ENCODE data around the gene LRFN4. TPM values are rescaled to one million over a fixed set of nuclear protein-coding genes. Genes with fewer than 3 reads are reported as not detected.

The LRFN4 gene
- total and polyA plus RNA-seq, 2 of the 13 experiments (the other 11 are each of a cell fraction or from before 2014, with no cell fraction given): 1.3 to 6.8 TPM

- TF ChIP-seq, protein P1, sequence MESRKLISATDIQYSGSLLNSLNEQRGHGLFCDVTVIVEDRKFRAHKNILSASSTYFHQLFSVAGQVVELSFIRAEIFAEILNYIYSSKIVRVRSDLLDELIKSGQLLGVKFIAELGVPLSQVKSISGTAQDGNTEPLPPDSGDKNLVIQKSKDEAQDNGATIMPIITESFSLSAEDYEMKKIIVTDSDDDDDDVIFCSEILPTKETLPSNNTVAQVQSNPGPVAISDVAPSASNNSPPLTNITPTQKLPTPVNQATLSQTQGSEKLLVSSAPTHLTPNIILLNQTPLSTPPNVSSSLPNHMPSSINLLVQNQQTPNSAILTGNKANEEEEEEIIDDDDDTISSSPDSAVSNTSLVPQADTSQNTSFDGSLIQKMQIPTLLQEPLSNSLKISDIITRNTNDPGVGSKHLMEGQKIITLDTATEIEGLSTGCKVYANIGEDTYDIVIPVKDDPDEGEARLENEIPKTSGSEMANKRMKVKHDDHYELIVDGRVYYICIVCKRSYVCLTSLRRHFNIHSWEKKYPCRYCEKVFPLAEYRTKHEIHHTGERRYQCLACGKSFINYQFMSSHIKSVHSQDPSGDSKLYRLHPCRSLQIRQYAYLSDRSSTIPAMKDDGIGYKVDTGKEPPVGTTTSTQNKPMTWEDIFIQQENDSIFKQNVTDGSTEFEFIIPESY (CRISPR knock-in tag; IDR thresholded peaks at IDR 0.05): peak; percentile 83
- TF ChIP-seq, protein P2, sequence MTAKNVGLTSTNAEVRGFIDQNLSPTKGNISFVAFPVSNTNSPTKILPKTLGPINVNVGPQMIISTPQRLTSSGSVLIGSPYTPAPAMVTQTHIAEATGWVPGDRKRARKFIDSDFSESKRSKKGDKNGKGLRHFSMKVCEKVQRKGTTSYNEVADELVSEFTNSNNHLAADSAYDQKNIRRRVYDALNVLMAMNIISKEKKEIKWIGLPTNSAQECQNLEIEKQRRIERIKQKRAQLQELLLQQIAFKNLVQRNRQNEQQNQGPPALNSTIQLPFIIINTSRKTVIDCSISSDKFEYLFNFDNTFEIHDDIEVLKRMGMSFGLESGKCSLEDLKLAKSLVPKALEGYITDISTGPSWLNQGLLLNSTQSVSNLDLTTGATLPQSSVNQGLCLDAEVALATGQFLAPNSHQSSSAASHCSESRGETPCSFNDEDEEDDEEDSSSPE (CRISPR knock-in tag; IDR thresholded peaks at IDR 0.05): no peak
- TF ChIP-seq IRX3 (CRISPR knock-in tag; IDR thresholded peaks at IDR 0.05; ENCODE audit: borderline replicate concordance, low read depth): no peak
- TF ChIP-seq, protein P3, sequence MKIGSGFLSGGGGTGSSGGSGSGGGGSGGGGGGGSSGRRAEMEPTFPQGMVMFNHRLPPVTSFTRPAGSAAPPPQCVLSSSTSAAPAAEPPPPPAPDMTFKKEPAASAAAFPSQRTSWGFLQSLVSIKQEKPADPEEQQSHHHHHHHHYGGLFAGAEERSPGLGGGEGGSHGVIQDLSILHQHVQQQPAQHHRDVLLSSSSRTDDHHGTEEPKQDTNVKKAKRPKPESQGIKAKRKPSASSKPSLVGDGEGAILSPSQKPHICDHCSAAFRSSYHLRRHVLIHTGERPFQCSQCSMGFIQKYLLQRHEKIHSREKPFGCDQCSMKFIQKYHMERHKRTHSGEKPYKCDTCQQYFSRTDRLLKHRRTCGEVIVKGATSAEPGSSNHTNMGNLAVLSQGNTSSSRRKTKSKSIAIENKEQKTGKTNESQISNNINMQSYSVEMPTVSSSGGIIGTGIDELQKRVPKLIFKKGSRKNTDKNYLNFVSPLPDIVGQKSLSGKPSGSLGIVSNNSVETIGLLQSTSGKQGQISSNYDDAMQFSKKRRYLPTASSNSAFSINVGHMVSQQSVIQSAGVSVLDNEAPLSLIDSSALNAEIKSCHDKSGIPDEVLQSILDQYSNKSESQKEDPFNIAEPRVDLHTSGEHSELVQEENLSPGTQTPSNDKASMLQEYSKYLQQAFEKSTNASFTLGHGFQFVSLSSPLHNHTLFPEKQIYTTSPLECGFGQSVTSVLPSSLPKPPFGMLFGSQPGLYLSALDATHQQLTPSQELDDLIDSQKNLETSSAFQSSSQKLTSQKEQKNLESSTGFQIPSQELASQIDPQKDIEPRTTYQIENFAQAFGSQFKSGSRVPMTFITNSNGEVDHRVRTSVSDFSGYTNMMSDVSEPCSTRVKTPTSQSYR (CRISPR knock-in tag; IDR thresholded peaks at IDR 0.05; ENCODE audit: borderline replicate concordance): peak; percentile 66; the same call in 1 of the 2 replicates
- peak; percentile 60 for TF ChIP-seq FOXA1 (IDR thresholded peaks at IDR 0.05)
- TF ChIP-seq FOXA1 (CRISPR knock-in tag; IDR thresholded peaks at IDR 0.05): peak; percentile 98
- TF ChIP-seq HNRNPL (IDR thresholded peaks at IDR 0.05; ENCODE audit: low read depth, low read length): no peak
- TF ChIP-seq PAF1 (CRISPR knock-in tag; IDR thresholded peaks at IDR 0.05): no peak
- TF ChIP-seq ZNF75D (CRISPR knock-in tag; IDR thresholded peaks at IDR 0.05; ENCODE audit: borderline replicate concordance): no peak
- peak; percentile 91 for TF ChIP-seq ZNF503 (CRISPR knock-in tag; IDR thresholded peaks at IDR 0.05)
- TF ChIP-seq, protein P4, sequence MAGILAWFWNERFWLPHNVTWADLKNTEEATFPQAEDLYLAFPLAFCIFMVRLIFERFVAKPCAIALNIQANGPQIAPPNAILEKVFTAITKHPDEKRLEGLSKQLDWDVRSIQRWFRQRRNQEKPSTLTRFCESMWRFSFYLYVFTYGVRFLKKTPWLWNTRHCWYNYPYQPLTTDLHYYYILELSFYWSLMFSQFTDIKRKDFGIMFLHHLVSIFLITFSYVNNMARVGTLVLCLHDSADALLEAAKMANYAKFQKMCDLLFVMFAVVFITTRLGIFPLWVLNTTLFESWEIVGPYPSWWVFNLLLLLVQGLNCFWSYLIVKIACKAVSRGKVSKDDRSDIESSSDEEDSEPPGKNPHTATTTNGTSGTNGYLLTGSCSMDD (CRISPR knock-in tag; IDR thresholded peaks at IDR 0.05): no peak
- TF ChIP-seq ZNF709 (CRISPR knock-in tag; IDR thresholded peaks at IDR 0.05): no peak
- no peak for TF ChIP-seq TAF1 (CRISPR knock-in tag; IDR thresholded peaks at IDR 0.05)
- TF ChIP-seq SALL2 (CRISPR knock-in tag; IDR thresholded peaks at IDR 0.05): peak; percentile 35; the same call in 1 of the 2 replicates
- no peak for TF ChIP-seq ZNF275 (CRISPR knock-in tag; IDR thresholded peaks at IDR 0.05; ENCODE audit: borderline replicate concordance)
- no peak for TF ChIP-seq ZNF570 (CRISPR knock-in tag; IDR thresholded peaks at IDR 0.05; ENCODE audit: borderline replicate concordance)
- TF ChIP-seq, protein P5, sequence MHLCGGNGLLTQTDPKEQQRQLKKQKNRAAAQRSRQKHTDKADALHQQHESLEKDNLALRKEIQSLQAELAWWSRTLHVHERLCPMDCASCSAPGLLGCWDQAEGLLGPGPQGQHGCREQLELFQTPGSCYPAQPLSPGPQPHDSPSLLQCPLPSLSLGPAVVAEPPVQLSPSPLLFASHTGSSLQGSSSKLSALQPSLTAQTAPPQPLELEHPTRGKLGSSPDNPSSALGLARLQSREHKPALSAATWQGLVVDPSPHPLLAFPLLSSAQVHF (CRISPR knock-in tag; IDR thresholded peaks at IDR 0.05): no peak
- no peak for TF ChIP-seq ZKSCAN5 (CRISPR knock-in tag; IDR thresholded peaks at IDR 0.05)
Observed at GRCh38 chr11:66901964-66902390, 45.1 kb downstream of the LRFN4 start (continued).
